Measurements from ENCODE around the gene VEZT.
"Not testable (repeated sequence)": the region's sequence is repeated elsewhere in the genome, so short reads cannot be mapped to it uniquely, and the experiment has no call there.

The VEZT gene

DNA sequence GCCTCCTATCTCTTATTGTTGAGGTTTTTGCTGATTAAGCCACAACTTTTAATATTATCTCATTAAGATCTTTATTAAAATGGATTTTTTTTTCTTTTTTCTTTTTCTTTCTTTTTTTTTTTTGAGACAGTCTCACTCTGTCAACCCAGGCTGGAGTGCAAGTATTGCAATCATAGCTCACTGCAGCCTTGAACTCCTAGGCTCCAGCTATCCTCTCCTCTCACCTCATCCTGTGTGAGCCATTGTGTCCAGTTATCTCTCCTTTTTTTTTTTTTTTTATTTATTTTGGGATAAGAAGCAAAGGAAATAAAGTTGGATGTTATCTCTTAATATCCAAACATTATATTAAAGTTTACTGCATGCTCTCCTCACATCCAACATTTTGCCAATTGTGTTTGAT is 12.7 kb downstream of the VEZT start:
- no peak for DNase-seq (ENCODE audit: extremely low read depth, insufficient read length)
- H3K4me3 ChIP-seq (replicated peaks; ENCODE audit: low read depth, low read length): no peak overlapping the region
- TF ChIP-seq, protein P1, sequence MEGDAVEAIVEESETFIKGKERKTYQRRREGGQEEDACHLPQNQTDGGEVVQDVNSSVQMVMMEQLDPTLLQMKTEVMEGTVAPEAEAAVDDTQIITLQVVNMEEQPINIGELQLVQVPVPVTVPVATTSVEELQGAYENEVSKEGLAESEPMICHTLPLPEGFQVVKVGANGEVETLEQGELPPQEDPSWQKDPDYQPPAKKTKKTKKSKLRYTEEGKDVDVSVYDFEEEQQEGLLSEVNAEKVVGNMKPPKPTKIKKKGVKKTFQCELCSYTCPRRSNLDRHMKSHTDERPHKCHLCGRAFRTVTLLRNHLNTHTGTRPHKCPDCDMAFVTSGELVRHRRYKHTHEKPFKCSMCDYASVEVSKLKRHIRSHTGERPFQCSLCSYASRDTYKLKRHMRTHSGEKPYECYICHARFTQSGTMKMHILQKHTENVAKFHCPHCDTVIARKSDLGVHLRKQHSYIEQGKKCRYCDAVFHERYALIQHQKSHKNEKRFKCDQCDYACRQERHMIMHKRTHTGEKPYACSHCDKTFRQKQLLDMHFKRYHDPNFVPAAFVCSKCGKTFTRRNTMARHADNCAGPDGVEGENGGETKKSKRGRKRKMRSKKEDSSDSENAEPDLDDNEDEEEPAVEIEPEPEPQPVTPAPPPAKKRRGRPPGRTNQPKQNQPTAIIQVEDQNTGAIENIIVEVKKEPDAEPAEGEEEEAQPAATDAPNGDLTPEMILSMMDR (IDR thresholded peaks at IDR 0.05; ENCODE audit: insufficient read depth, low read length, poor library complexity, severe bottlenecking): no peak
- peaks cover 2% of the 10 kb centered on the region for H3K36me3 ChIP-seq (ENCODE audit: control insufficient read depth, insufficient read depth, low read length)
- no peaks in the 10 kb centered on the region for H3K27me3 ChIP-seq (replicated peaks; ENCODE audit: control insufficient read depth, insufficient read depth, low read length)

DNA sequence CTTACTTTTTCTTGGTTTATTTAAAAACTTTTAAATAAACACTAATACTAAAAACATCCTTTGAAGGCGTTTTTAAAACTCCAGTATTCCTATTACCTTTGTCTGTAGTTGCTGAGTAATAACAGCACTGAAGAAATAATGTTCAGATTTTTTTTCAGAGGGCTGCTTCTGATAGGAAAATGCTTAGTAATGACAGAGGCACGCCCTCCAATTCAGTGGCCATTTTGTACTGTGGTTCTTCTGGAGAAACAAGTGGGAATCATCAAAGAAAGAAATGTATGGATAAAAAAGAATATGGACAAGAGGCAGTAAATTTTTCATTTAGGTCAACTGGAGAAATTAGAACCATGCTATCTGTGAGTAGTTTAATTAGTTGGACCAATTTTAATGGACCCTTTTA is 13.6 kb downstream of the VEZT start:
- H3K4me3 ChIP-seq (replicated peaks; ENCODE audit: low read depth, low read length): no peak overlapping the region
- H3K27me3 ChIP-seq (replicated peaks; ENCODE audit: control insufficient read depth, insufficient read depth, low read length): no peaks in the 10 kb centered on the region
- TF ChIP-seq, protein P1 (IDR thresholded peaks at IDR 0.05; ENCODE audit: insufficient read depth, low read length, poor library complexity, severe bottlenecking): no peak
- no peak for DNase-seq (ENCODE audit: extremely low read depth, insufficient read length)
- H3K36me3 ChIP-seq (ENCODE audit: control insufficient read depth, insufficient read depth, low read length): no peaks in the 10 kb centered on the region; the same call in 1 of the 2 replicates

DNA sequence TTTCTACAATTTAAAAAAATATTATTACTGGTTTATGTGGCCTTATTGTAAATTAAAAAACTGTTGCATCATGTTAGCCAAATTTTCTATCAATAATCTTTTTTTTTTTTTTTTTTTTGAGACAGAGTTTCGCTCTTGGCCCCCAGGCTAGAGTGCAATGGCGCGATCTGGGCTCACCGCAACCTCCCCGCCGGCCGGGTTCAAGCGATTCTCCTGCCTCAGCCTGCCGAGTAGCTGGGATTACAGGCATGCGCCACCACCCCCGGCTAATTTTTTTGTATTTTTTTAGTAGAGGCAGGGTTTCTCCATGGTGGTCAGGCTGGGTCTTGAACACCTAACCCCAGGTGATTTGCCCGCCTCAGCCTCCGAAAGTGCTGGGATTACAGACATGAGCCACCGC is 16.6 kb downstream of the VEZT start:
- H3K27me3 ChIP-seq (replicated peaks; ENCODE audit: control insufficient read depth, insufficient read depth, low read length); H3K4me3 ChIP-seq (replicated peaks; ENCODE audit: low read depth, low read length); H3K36me3 ChIP-seq (ENCODE audit: control insufficient read depth, insufficient read depth, low read length); DNase-seq (ENCODE audit: extremely low read depth, insufficient read length): not testable (repeated sequence)

DNA sequence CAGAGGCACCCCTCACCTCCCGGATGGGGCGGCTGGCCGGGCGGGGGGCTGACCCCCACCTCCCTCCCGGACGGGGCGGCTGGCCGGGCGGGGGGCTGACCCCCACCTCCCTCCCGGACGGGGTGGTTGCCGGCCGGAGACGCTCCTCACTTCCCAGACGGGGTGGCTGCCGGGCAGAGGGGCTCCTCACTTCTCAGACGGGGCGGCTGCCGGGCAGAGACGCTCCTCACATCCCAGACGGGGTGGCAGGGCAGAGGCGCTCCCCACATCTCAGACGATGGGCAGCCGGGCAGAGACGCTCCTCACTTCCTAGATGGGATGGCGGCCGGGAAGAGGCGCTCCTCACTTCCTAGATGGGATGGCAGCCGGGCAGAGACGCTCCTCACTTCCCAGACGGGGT is 18.0 kb downstream of the VEZT start:
- H3K4me3 ChIP-seq (replicated peaks; ENCODE audit: low read depth, low read length); H3K27me3 ChIP-seq (replicated peaks; ENCODE audit: control insufficient read depth, insufficient read depth, low read length); DNase-seq (ENCODE audit: extremely low read depth, insufficient read length); H3K36me3 ChIP-seq (ENCODE audit: control insufficient read depth, insufficient read depth, low read length): not testable (repeated sequence)

DNA sequence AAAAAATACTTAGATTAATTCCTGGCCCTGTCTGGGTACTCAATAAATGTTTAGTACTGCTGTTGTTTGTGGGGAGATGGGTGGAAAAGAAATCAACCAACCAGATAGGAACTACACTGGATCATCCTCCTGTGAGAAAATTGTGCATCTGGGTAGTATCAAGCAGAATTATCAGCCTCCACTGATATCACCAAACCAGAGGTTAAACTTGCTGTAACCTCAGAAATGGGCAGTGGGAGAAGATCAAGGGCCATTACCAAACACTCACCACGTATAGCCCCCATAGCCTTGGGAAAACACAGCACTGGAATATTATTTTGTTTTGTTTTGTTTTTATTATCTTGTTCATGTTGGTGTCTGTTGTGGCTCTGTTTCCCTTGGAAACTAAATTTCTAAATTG is 19.7 kb downstream of the VEZT start:
- TF ChIP-seq, protein P1 (IDR thresholded peaks at IDR 0.05; ENCODE audit: insufficient read depth, low read length, poor library complexity, severe bottlenecking): no peak
- Histone ChIP-seq H3K36me3 (ENCODE audit: control insufficient read depth, insufficient read depth, low read length) (no peaks in the 10 kb centered on the region; the same call in 1 of the 2 replicates), H3K4me3 (replicated peaks; ENCODE audit: low read depth, low read length) (no peak overlapping the region), H3K27me3 (replicated peaks; ENCODE audit: control insufficient read depth, insufficient read depth, low read length) (no peaks in the 10 kb centered on the region)
- DNase-seq (ENCODE audit: extremely low read depth, insufficient read length): no peak

DNA sequence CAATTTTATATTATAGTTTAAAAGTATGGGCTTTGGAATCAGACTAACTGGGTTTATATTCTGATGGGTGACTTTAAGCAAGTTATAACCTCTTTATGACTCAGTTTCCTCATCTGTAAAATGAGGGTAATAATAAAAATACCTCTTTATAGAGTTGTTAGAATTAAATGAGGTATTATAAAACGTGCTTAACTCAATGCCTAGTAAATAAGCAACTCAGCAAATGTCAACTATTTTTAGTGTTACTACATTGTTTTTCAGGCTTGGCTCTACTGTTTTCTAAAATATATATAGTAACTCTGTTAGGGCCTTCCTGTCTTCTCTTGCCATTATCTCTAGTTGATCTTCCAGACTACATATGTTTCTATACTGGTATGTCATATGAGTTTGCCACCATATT is 20.5 kb downstream of the VEZT start:
- Histone ChIP-seq H3K4me3 (replicated peaks; ENCODE audit: low read depth, low read length) (no peak overlapping the region), H3K27me3 (replicated peaks; ENCODE audit: control insufficient read depth, insufficient read depth, low read length) (no peaks in the 10 kb centered on the region), H3K36me3 (ENCODE audit: control insufficient read depth, insufficient read depth, low read length) (peaks cover 1% of the 10 kb centered on the region)
- TF ChIP-seq, protein P1 (IDR thresholded peaks at IDR 0.05; ENCODE audit: insufficient read depth, low read length, poor library complexity, severe bottlenecking): no peak
- no peak for DNase-seq (ENCODE audit: extremely low read depth, insufficient read length)

DNA sequence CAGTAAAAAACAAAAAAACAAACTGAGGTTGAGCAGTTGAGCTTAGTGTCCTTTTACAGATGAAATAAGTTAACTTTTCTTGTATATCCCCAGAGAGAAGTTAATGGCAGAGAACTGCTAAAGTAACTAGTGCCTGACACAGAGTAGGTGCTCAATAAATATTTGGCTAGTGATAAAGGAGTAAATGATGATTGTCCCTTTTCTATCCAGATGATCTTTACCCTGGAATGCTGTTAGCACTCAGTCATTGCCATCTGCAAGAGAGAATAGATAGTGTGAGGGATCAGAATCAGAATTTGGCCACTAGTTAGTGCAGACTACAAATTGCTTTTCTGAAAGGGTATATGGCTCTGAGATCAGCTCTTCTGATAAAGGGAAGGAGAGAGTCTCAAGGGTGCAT is 21.6 kb downstream of the VEZT start:
- peaks cover 1% of the 10 kb centered on the region for H3K36me3 ChIP-seq (ENCODE audit: control insufficient read depth, insufficient read depth, low read length)
- H3K27me3 ChIP-seq (replicated peaks; ENCODE audit: control insufficient read depth, insufficient read depth, low read length): no peaks in the 10 kb centered on the region
- TF ChIP-seq, protein P1 (IDR thresholded peaks at IDR 0.05; ENCODE audit: insufficient read depth, low read length, poor library complexity, severe bottlenecking): no peak
- DNase-seq (ENCODE audit: extremely low read depth, insufficient read length): no peak
- H3K4me3 ChIP-seq (replicated peaks; ENCODE audit: low read depth, low read length): no peak overlapping the region

DNA sequence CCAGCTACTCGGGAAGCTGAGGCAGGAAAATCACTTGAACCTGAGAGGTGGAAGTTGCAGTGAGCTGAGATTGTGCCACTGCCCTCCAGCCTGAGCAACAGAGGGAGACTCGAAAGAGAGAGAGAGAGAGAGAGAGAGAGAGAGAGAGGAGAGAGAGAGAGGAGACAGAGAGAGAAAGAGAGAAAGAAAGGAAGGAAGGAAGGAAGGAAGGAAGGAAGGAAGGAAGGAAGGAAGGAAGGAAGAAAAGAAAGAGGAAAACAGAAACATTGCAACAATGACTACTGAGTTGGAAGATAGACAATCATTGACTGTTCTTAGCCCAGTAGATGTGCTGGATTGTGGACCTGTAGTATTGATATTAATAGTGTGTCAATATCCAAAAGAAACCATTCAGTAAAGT is 22.2 kb downstream of the VEZT start:
- H3K36me3 ChIP-seq (ENCODE audit: control insufficient read depth, insufficient read depth, low read length); H3K4me3 ChIP-seq (replicated peaks; ENCODE audit: low read depth, low read length); DNase-seq (ENCODE audit: extremely low read depth, insufficient read length); H3K27me3 ChIP-seq (replicated peaks; ENCODE audit: control insufficient read depth, insufficient read depth, low read length): not testable (repeated sequence)

Data from GM06990 (cell line).